Keratinocyte (primary cell): ENCODE results near the gene GLP2R. TPM values are rescaled to one million over a fixed set of nuclear protein-coding genes. Genes with fewer than 3 reads are reported as not detected.

Source experiments
- DNase-seq: peaks from one replicate; pipeline ENCODE4 v3.0.0-alpha.2; 2011; ENCODE audit warnings: low read depth, missing footprints, low spot score
- FAIRE-seq: peaks from 2 replicates; lab custom pipeline; 2011; peaks lifted over from hg19 to GRCh38; lab: Jason Lieb, UNC
- H2AFZ ChIP-seq: 2 replicates; pipeline ENCODE4 v1.6.0; 2012; ENCODE audit warnings: low read length, control low read depth, inconsistent platforms; ENCODE audit not compliant: control insufficient read depth
- H3K27ac ChIP-seq: 2 replicates; pipeline ENCODE4 v1.5.1; 2011; ENCODE audit warnings: low read length; ENCODE audit not compliant: control insufficient read depth, insufficient read depth
- H3K27me3 ChIP-seq: 3 replicates; pipeline ENCODE4 v1.6.0; 2011; ENCODE audit warnings: low read length; ENCODE audit not compliant: control insufficient read depth, insufficient read depth; ENCODE audit errors: extremely low read depth
- H3K36me3 ChIP-seq, 2 experiments: 2 replicates in 1 of 2; 3 replicates in 1 of 2; pipeline ENCODE4 v1.5.1; 2011; ENCODE audit warnings: low read length in 2 of 2, mild to moderate bottlenecking in 1 of 2; ENCODE audit not compliant: control insufficient read depth in 2 of 2, insufficient read depth in 2 of 2; ENCODE audit errors: extremely low read depth in 1 of 2
- H3K4me1 ChIP-seq: 3 replicates; pipeline ENCODE4 v1.5.1; 2011; ENCODE audit warnings: low read length; ENCODE audit not compliant: control insufficient read depth, insufficient read depth; ENCODE audit errors: extremely low read depth
- H3K4me2 ChIP-seq: 3 replicates; pipeline ENCODE4 v1.6.0; 2011; ENCODE audit warnings: low read depth, low read length; ENCODE audit not compliant: control insufficient read depth, insufficient read depth; ENCODE audit errors: extremely low read depth
- H3K4me3 ChIP-seq, 3 experiments: fragments of 200-600 bp in 1 of 3; sonication (generic) in 1 of 3; 2 replicates in 2 of 3; 3 replicates in 1 of 3; pipeline ENCODE4 v1.5.1; 2011 to 2016; ENCODE audit warnings: low read length in 3 of 3, mild to moderate bottlenecking in 3 of 3, control low read depth in 2 of 3, inconsistent platforms in 1 of 3, low read depth in 1 of 3, mixed read lengths in 1 of 3, mixed run types in 1 of 3, moderate library complexity in 1 of 3; ENCODE audit not compliant: control insufficient read depth in 2 of 3, insufficient read depth in 2 of 3; ENCODE audit errors: extremely low read depth in 1 of 3
- H3K79me2 ChIP-seq: 2 replicates; pipeline ENCODE4 v1.6.0; 2012; ENCODE audit warnings: low read length; ENCODE audit not compliant: control insufficient read depth, insufficient read depth
- H3K9ac ChIP-seq: 3 replicates; pipeline ENCODE4 v1.6.0; 2011; ENCODE audit warnings: low read length; ENCODE audit not compliant: control insufficient read depth, insufficient read depth; ENCODE audit errors: extremely low read depth
- H3K9me1 ChIP-seq: 3 replicates; pipeline ENCODE4 v1.6.0; 2011; ENCODE audit warnings: low read length; ENCODE audit not compliant: control insufficient read depth, insufficient read depth; ENCODE audit errors: extremely low read depth
- H3K9me3 ChIP-seq: 2 replicates; pipeline ENCODE4 v1.5.1; 2012; ENCODE audit warnings: low read depth, low read length; ENCODE audit not compliant: control insufficient read depth
- H4K20me1 ChIP-seq: 3 replicates; pipeline ENCODE4 v1.6.0; 2011; ENCODE audit warnings: low read length; ENCODE audit not compliant: control insufficient read depth, insufficient read depth; ENCODE audit errors: extremely low read depth
- CTCF ChIP-seq, 3 experiments: IDR thresholded peaks in 1 of 3; conservative IDR thresholded peaks in 1 of 3; optimal IDR thresholded peaks in 1 of 3; 2 replicates in 2 of 3; 3 replicates in 1 of 3; pipeline versions ENCODE3 to v1.5.1; 2011; ENCODE audit warnings: low read length in 3 of 3, mild to moderate bottlenecking in 3 of 3, moderate library complexity in 2 of 3, control low read depth in 1 of 3, inconsistent platforms in 1 of 3; ENCODE audit not compliant: insufficient read depth in 2 of 3; ENCODE audit errors: extremely low read depth in 1 of 3
- EZH2 ChIP-seq: IDR thresholded peaks from one replicate; pipeline ENCODE4 v1.6.1; 2012; ENCODE audit warnings: inconsistent platforms, mild to moderate bottlenecking, low read length, moderate library complexity
- dilution Hi-C: fragments of 300-500 bp; cut with MboI; formaldehyde crosslinking; loops from one replicate; pipeline ENCODE4 v1.7.0; 2020; ENCODE audit warnings: low sequenced_read_pairs; ENCODE audit not compliant: extremely low pct_ligation_motif_present
- polyA plus RNA-seq, 5 experiments: library from polyadenylated mRNA; depleted of rRNA in 3 of 5; stranded (reverse) in 3 of 5; stranded (forward) in 1 of 5; unstranded in 1 of 5; fragments of >200 nt; gene quantifications; 1 replicate in 1 of 5; 2 replicates in 3 of 5; 3 replicates in 1 of 5; pipeline versions ENCODE4 v1.2.1 to v1.2.3, GENCODE V29; 2011 to 2012; ENCODE audit warnings: missing spikeins in 2 of 5, low read depth in 1 of 5, low replicate concordance in 1 of 5

GLP2R gene
- polyA plus RNA-seq, 1 donor (not counting 4 experiments of a cell fraction or from before 2014, with no cell fraction given) = not detected

- FAIRE-seq (no peak), DNase-seq (no peak)
- Histone ChIP-seq H3K9me1 (no peaks in the 10 kb centered on the region), H3K79me2 (no peaks in the 10 kb centered on the region), H2AFZ (no peak overlapping the region), H3K9me3 (no peaks in the 10 kb centered on the region), H3K4me2 (no peak overlapping the region), H3K4me3 (no peak overlapping the region), H3K4me1 (no peaks in the 10 kb centered on the region), H3K27ac (no peak overlapping the region), H3K9ac (no peak overlapping the region), H3K36me3 (no peaks in the 10 kb centered on the region), H3K27me3 (no peaks in the 10 kb centered on the region), H4K20me1 (no peaks in the 10 kb centered on the region)
- TF ChIP-seq EZH2 (no peak), CTCF (optimal IDR thresholded peaks at IDR 0.05 in 1 of 3, IDR thresholded peaks at IDR 0.05 in 1 of 3, conservative IDR thresholded peaks at IDR 0.05 in 1 of 3; ENCODE audit: extremely low read depth in 1 of 3, insufficient read depth in 2 of 3, low read length in 3 of 3) (no peak)
- dilution Hi-C loops = no loop called here
Observed at GRCh38 chr17:9936095-9936494, 110.4 kb downstream of the GLP2R start.

GRCh38 chr17:9937241-9937761, 111.6 kb downstream of the GLP2R start:
- Histone ChIP-seq H3K79me2 (no peaks in the 10 kb centered on the region), H3K36me3 (no peaks in the 10 kb centered on the region), H4K20me1 (no peaks in the 10 kb centered on the region), H3K9ac (no peak overlapping the region), H3K4me2 (no peak overlapping the region), H2AFZ (no peak overlapping the region), H3K27ac (no peak overlapping the region), H3K4me3 (no peak overlapping the region), H3K27me3 (no peaks in the 10 kb centered on the region), H3K9me1 (no peaks in the 10 kb centered on the region), H3K4me1 (no peaks in the 10 kb centered on the region), H3K9me3 (no peaks in the 10 kb centered on the region)
- no peak for DNase-seq
- no peak for FAIRE-seq
- TF ChIP-seq EZH2 (no peak), CTCF (optimal IDR thresholded peaks at IDR 0.05 in 1 of 3, IDR thresholded peaks at IDR 0.05 in 1 of 3, conservative IDR thresholded peaks at IDR 0.05 in 1 of 3; ENCODE audit: extremely low read depth in 1 of 3, insufficient read depth in 2 of 3, low read length in 3 of 3) (no peak)
- dilution Hi-C loops = no loop called here
